ENCODE results near the gene GDPD3. TPM values are rescaled to one million over a fixed set of nuclear protein-coding genes. Genes with fewer than 3 reads are reported as not detected.

Gene GDPD3
- 0.78 and 1.8 TPM in 2 replicates for total RNA-seq

GRCh38 chr16:30113031-30113710 lies at the start of gene GDPD3:
Gene GDPD3 (minus strand): TSS chr16:30113537. CDS start chr16:30113478, 59 bp downstream.

GRCh38 chr16:30096105-30096861 lies 17.1 kb downstream of the GDPD3 start, which contains the start of gene YPEL3:
Gene YPEL3 (minus strand): TSS chr16:30096213. CDS start chr16:30095482, 731 bp downstream.

GRCh38 chr16:30091474-30092372 lies 21.6 kb downstream of the GDPD3 start, which contains the start of gene TBX6:
Gene TBX6 (minus strand): TSS chr16:30091924. CDS start chr16:30091193, 731 bp downstream.

GRCh38 chr16:30075503-30076275 lies 37.6 kb downstream of the GDPD3 start, which contains the start of gene PPP4C:
Gene PPP4C (plus strand): TSS chr16:30075994. CDS start chr16:30076378, 384 bp downstream.

GRCh38 chr16:30065102-30065942 lies 48.0 kb downstream of the GDPD3 start, which contains the start of gene ALDOA:
Gene ALDOA (plus strand): TSS chr16:30065760. CDS start chr16:30066898, 1,138 bp downstream.

Other genes starting within 250 kb of the GDPD3 start
- gene SEZ6L2, start 214.0 kb downstream of the GDPD3 start, total RNA-seq, result 0.73 and 0.98 TPM in 2 replicates
- gene ASPHD1, start 213.0 kb downstream of the GDPD3 start, total RNA-seq, result 2.3 and 4.4 TPM in 2 replicates
- 6.2 and 10.2 TPM in 2 replicates for gene KCTD13, start 187.3 kb downstream of the GDPD3 start, total RNA-seq
- gene TMEM219, start 151.5 kb downstream of the GDPD3 start, total RNA-seq, result 40.7 and 53.3 TPM in 2 replicates
- 32.3 and 42.2 TPM in 2 replicates for gene TAOK2, start 139.7 kb downstream of the GDPD3 start, total RNA-seq
- 5.9 and 8.2 TPM in 2 replicates for gene HIRIP3, start 117.9 kb downstream of the GDPD3 start, total RNA-seq
- 18.7 and 21.7 TPM in 2 replicates for gene INO80E, start 117.3 kb downstream of the GDPD3 start, total RNA-seq
- 0.20 and 0.37 TPM in 2 replicates for gene DOC2A, start 102.5 kb downstream of the GDPD3 start, total RNA-seq
- gene C16orf92, start 90.3 kb downstream of the GDPD3 start, total RNA-seq, result not detected in 2 replicates
- not detected in 2 replicates for gene TLCD3B, start 82.3 kb downstream of the GDPD3 start, total RNA-seq
- gene ALDOA, start 47.8 kb downstream of the GDPD3 start, total RNA-seq, result 847 and 985 TPM in 2 replicates
- gene PPP4C, start 37.5 kb downstream of the GDPD3 start, total RNA-seq, result 182 and 190 TPM in 2 replicates
- gene TBX6, start 21.6 kb downstream of the GDPD3 start, total RNA-seq, result 0.39 TPM in 1 of 2 replicates, not detected in the other
- 6.6 and 9.2 TPM in 2 replicates for gene YPEL3, start 17.3 kb downstream of the GDPD3 start, total RNA-seq
- 50.0 and 59.2 TPM in 2 replicates for gene MAPK3, start 9.7 kb upstream of the GDPD3 start, total RNA-seq
- 0.73 and 1.6 TPM in 2 replicates for gene CORO1A, start 70.1 kb upstream of the GDPD3 start, total RNA-seq
- 47.7 and 168 TPM in 2 replicates for gene BOLA2B, start 80.1 kb upstream of the GDPD3 start, total RNA-seq
- gene SLX1A, start 80.3 kb upstream of the GDPD3 start, total RNA-seq, result 37.5 and 42.6 TPM in 2 replicates
- gene SULT1A3, start 85.7 kb upstream of the GDPD3 start, total RNA-seq, result 2.9 and 5.7 TPM in 2 replicates
- gene NPIPB13, start 134.9 kb upstream of the GDPD3 start, total RNA-seq, result 0.73 TPM in 1 of 2 replicates, not detected in the other
- 21.7 and 22.3 TPM in 2 replicates for gene CD2BP2, start 241.8 kb upstream of the GDPD3 start, total RNA-seq